Stimulated activated CD4-positive, alpha-beta T cell treated with anti-CD3 and anti-CD28 coated beads, Interleukin-4, amount 100 ng/mL, for 24 hours (primary cell): ENCODE data around the gene NR6A1.

Experiments
- DNase-seq: peaks from one replicate; pipeline ENCODE4 v3.0.0-alpha.2; 2020

NR6A1 gene

GRCh38 chr9:124680714-124681390 lies 90.3 kb downstream of the NR6A1 start:
- no peak for DNase-seq

GRCh38 chr9:124680049-124680448 lies 91.1 kb downstream of the NR6A1 start:
- DNase-seq = no peak

- no peak for DNase-seq
Observed at GRCh38 chr9:124676159-124676551, 95.0 kb downstream of the NR6A1 start.

GRCh38 chr9:124675261-124676158 lies 95.6 kb downstream of the NR6A1 start:
- no peak for DNase-seq

GRCh38 chr9:124674651-124675050 lies 96.5 kb downstream of the NR6A1 start:
- no peak for DNase-seq

- no peak for DNase-seq
Observed at GRCh38 chr9:124673063-124673462, 98.0 kb downstream of the NR6A1 start.

GRCh38 chr9:124671861-124672260 lies 99.2 kb downstream of the NR6A1 start:
- no peak for DNase-seq

GRCh38 chr9:124666642-124667041 lies 104.5 kb downstream of the NR6A1 start:
- DNase-seq = no peak

GRCh38 chr9:124665391-124666058 lies 105.6 kb downstream of the NR6A1 start:
- DNase-seq = no peak

- no peak for DNase-seq
Observed at GRCh38 chr9:124664143-124664542, 107.0 kb downstream of the NR6A1 start.

- no peak for DNase-seq
Observed at GRCh38 chr9:124663046-124663961, 107.8 kb downstream of the NR6A1 start.

GRCh38 chr9:124662561-124662960 lies 108.5 kb downstream of the NR6A1 start:
- no peak for DNase-seq

GRCh38 chr9:124661271-124661670 lies 109.8 kb downstream of the NR6A1 start:
- DNase-seq = no peak

- no peak for DNase-seq
Observed at GRCh38 chr9:124660341-124660801, 110.7 kb downstream of the NR6A1 start.

- peak; percentile 38 for DNase-seq
Observed at GRCh38 chr9:124659099-124659659, 111.9 kb downstream of the NR6A1 start.

- DNase-seq = peak; percentile 21
Observed at GRCh38 chr9:124658165-124659017, 112.7 kb downstream of the NR6A1 start.

- DNase-seq = no peak
Observed at GRCh38 chr9:124657516-124657915, 113.6 kb downstream of the NR6A1 start.

- DNase-seq = no peak
Observed at GRCh38 chr9:124654431-124654830, 116.7 kb downstream of the NR6A1 start.

GRCh38 chr9:124652615-124653393 lies 118.3 kb downstream of the NR6A1 start:
- DNase-seq = no peak

- DNase-seq = no peak
Observed at GRCh38 chr9:124652203-124652602, 118.9 kb downstream of the NR6A1 start.
